Loucy (cell line): ENCODE data around the gene NECTIN1.
A peak's percentile ranks its signal among the peaks of the same experiment; 100 is the strongest.

Experiments
- H2AFZ ChIP-seq: fragments of 200-600 bp; sonication (generic); 2 replicates; pipeline ENCODE4 v1.6.0; 2016; ENCODE audit warnings: antibody characterized with exemption, mild to moderate bottlenecking, low read length, moderate library complexity
- H3F3A ChIP-seq: fragments of 200-600 bp; 2 replicates; pipeline ENCODE4 v1.6.0; 2016; ENCODE audit warnings: antibody characterized with exemption, low read depth, mild to moderate bottlenecking
- H3K27me3 ChIP-seq: fragments of 200-600 bp; sonication (generic); 2 replicates; pipeline ENCODE4 v1.6.1; 2014; ENCODE audit warnings: low read length, mild to moderate bottlenecking; ENCODE audit not compliant: insufficient read depth, poor library complexity, severe bottlenecking
- H3K36me3 ChIP-seq: fragments of 200-600 bp; sonication (generic); 2 replicates; pipeline ENCODE4 v1.6.1; 2016; ENCODE audit warnings: low read length; ENCODE audit not compliant: insufficient read depth
- H3K4me1 ChIP-seq: fragments of 200-600 bp; sonication (generic); 2 replicates; pipeline ENCODE4 v1.5.1; 2014; ENCODE audit warnings: low read length, mild to moderate bottlenecking; ENCODE audit not compliant: insufficient read depth, poor library complexity, severe bottlenecking
- H3K4me2 ChIP-seq: fragments of 200-600 bp; sonication (generic); 2 replicates; pipeline ENCODE4 v1.6.0; 2014; ENCODE audit warnings: antibody characterized with exemption, low read length, low read depth, mild to moderate bottlenecking; ENCODE audit not compliant: poor library complexity, severe bottlenecking
- H3K4me3 ChIP-seq: fragments of 200-600 bp; sonication (generic); 2 replicates; pipeline ENCODE4 v1.5.1; 2014; ENCODE audit warnings: low read length, mild to moderate bottlenecking, mixed read lengths; ENCODE audit not compliant: poor library complexity, severe bottlenecking
- H3K79me2 ChIP-seq: fragments of 200-600 bp; sonication (generic); 2 replicates; pipeline ENCODE4 v1.6.1; 2014; ENCODE audit warnings: low read length; ENCODE audit not compliant: insufficient read depth
- H3K9ac ChIP-seq: fragments of 200-600 bp; sonication (generic); 2 replicates; pipeline ENCODE4 v1.6.0; 2014; ENCODE audit warnings: mild to moderate bottlenecking, low read depth, low read length, moderate library complexity; ENCODE audit not compliant: poor library complexity, severe bottlenecking
- H3K9me2 ChIP-seq: fragments of 200-600 bp; sonication (generic); replicated peaks from 2 replicates; pipeline ENCODE4 v1.6.1; 2016; ENCODE audit warnings: low read depth, low read length, mixed read lengths
- H3K9me3 ChIP-seq: fragments of 200-600 bp; sonication (generic); 2 replicates; pipeline ENCODE4 v1.6.1; 2014; ENCODE audit warnings: mild to moderate bottlenecking, antibody characterized with exemption, low read length, low read depth; ENCODE audit not compliant: insufficient read depth
- H4K20me1 ChIP-seq: fragments of 200-600 bp; sonication (generic); 2 replicates; pipeline ENCODE4 v1.6.0; 2014; ENCODE audit warnings: antibody characterized with exemption, low read length, mild to moderate bottlenecking; ENCODE audit not compliant: insufficient read depth, poor library complexity, severe bottlenecking
- CTCF ChIP-seq: fragments of 200-600 bp; sonication (generic); conservative IDR thresholded peaks from 2 replicates; pipeline ENCODE4 v1.5.1; 2014; ENCODE audit warnings: mild to moderate bottlenecking, antibody characterized with exemption, low read length
- EZH2phosphoT487 ChIP-seq: fragments of 200-600 bp; IDR thresholded peaks from 2 replicates; pipeline ENCODE4 v1.6.1; 2018; ENCODE audit warnings: antibody characterized with exemption, mild to moderate bottlenecking, moderate library complexity, borderline replicate concordance

NECTIN1 gene

DNA sequence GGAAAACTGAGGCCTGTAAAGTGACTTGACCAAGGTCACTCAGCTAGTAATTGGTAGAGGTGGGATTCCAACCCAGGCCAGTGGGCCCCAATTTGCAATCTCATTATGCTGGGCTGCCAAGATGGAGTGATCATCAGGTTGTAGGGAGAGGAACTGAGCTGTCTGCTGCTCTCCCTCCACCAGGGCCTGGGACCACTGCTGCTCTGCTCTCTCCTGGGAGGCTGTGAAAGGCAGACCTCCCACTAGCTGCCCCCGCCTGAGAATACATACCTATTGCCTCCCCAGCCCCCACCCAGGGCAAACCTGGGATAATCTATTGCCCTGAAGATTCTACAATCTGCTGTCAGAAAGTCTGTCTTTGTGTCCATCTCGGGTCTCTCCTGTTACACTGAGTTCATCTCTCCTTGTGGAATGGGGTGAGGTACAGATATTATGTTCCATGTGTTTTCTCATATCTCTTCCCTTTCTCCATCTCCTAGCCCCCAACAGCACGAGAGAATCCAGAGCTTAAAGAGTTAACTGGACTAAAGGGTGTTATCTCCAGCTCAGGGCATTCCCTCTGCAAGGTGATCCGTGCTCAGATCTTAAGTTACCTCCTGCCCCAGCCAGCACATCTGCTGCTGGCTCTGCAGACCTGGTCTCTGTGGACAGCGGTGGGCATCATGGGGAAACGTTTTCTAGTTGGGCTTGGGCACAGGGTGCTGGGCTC, 5.6 kb downstream of the NECTIN1 start:
- Histone ChIP-seq H3K36me3 (peaks cover 23% of the 10 kb centered on the region; the same call in 1 of the 2 replicates), H3K9me2 (no peaks in the 10 kb centered on the region), H3K9me3 (no peaks in the 10 kb centered on the region), H3K4me1 (peaks cover 73% of the 10 kb centered on the region), H3K9ac (peak overlapping the region; percentile 90), H4K20me1 (peaks cover 90% of the 10 kb centered on the region), H2AFZ (no peak overlapping the region), H3K4me3 (peak overlapping the region; percentile 96), H3K79me2 (peaks cover 100% of the 10 kb centered on the region), H3F3A (no peaks in the 10 kb centered on the region), H3K4me2 (peak overlapping the region; percentile 97), H3K27me3 (peaks cover 4% of the 10 kb centered on the region)
- TF ChIP-seq EZH2phosphoT487 (no peak), CTCF (no peak)

GRCh38 chr11:119722281-119722794, 6.7 kb downstream of the NECTIN1 start:
- TF ChIP-seq EZH2phosphoT487: no peak
- Histone ChIP-seq H3K9ac (peak overlapping the region; percentile 5), H3K79me2 (peaks cover 100% of the 10 kb centered on the region), H3K4me2 (peak overlapping the region; percentile 97), H3K36me3 (peaks cover 23% of the 10 kb centered on the region; the same call in 1 of the 2 replicates), H3K4me1 (peaks cover 75% of the 10 kb centered on the region), H3K9me3 (no peaks in the 10 kb centered on the region), H3K4me3 (no peak overlapping the region), H4K20me1 (peaks cover 84% of the 10 kb centered on the region), H3K27me3 (peaks cover under 1% of the 10 kb centered on the region), H3K9me2 (no peaks in the 10 kb centered on the region), H3F3A (no peaks in the 10 kb centered on the region), H2AFZ (no peak overlapping the region)

GRCh38 chr11:119721129-119722120, 7.6 kb downstream of the NECTIN1 start:
- TF ChIP-seq EZH2phosphoT487: no peak
- TF ChIP-seq CTCF: peak; percentile 66
- Histone ChIP-seq H3K4me2 (peak overlapping the region; percentile 97), H3K27me3 (no peaks in the 10 kb centered on the region), H3K4me3 (no peak overlapping the region), H3K79me2 (peaks cover 100% of the 10 kb centered on the region), H3K9me2 (no peaks in the 10 kb centered on the region), H4K20me1 (peaks cover 81% of the 10 kb centered on the region), H3K9me3 (no peaks in the 10 kb centered on the region), H2AFZ (no peak overlapping the region), H3F3A (no peaks in the 10 kb centered on the region), H3K4me1 (peaks cover 70% of the 10 kb centered on the region), H3K9ac (peak overlapping the region; percentile 5), H3K36me3 (peaks cover 23% of the 10 kb centered on the region; the same call in 1 of the 2 replicates)
